ENCODE results near the gene EXOC3L1.

The EXOC3L1 gene

GRCh38 chr16:67223992-67224391, 34.1 kb upstream of the EXOC3L1 start:
- no peak overlapping the region for H3K18ac ChIP-seq (ENCODE audit: low read length)
- no CpG with 5 or more reads among the region's 3 CpGs for WGBS (ENCODE audit: extremely low coverage, insufficient coverage, low lambda C conversion rate)
- H3K79me2 ChIP-seq (ENCODE audit: control insufficient read depth, insufficient read depth, low read length), result peaks cover 13% of the 10 kb centered on the region
- H3K4me1 ChIP-seq (ENCODE audit: control insufficient read depth, low read depth, low read length), result peaks cover 2% of the 10 kb centered on the region
- no peak overlapping the region for H4K8ac ChIP-seq (ENCODE audit: low read depth, low read length)
- H3K36me3 ChIP-seq (ENCODE audit: control insufficient read depth, insufficient read depth, low read length), result peaks cover 2% of the 10 kb centered on the region
- H3K27ac ChIP-seq (ENCODE audit: low read depth, low read length), result no peak overlapping the region
- no peak overlapping the region for H3K4me3 ChIP-seq (ENCODE audit: low read length)
- H2BK120ac ChIP-seq (ENCODE audit: low read depth, low read length), result no peak overlapping the region
- H4K5ac ChIP-seq (ENCODE audit: low read length), result no peak overlapping the region
- no peaks in the 10 kb centered on the region for H3K27me3 ChIP-seq (ENCODE audit: insufficient read depth, low read length, poor library complexity)
- no peak overlapping the region for H3K23ac ChIP-seq (ENCODE audit: low read length)
- H3K4me2 ChIP-seq (ENCODE audit: low read length), result no peak overlapping the region
- peaks cover 15% of the 10 kb centered on the region for H3K79me1 ChIP-seq (ENCODE audit: low read length)
- no peak overlapping the region for H3K4ac ChIP-seq (ENCODE audit: low read depth, low read length)
- no peak overlapping the region for H2BK15ac ChIP-seq (replicated peaks; ENCODE audit: low read depth)
- DNase-seq, result peak; percentile 19
- H3K9ac ChIP-seq (ENCODE audit: low read length), result no peak overlapping the region
- H2AK5ac ChIP-seq (ENCODE audit: low read length), result no peak overlapping the region
- no peak overlapping the region for H3K56ac ChIP-seq (ENCODE audit: low read length)
- no peak overlapping the region for H2BK5ac ChIP-seq (ENCODE audit: low read length)

- no peak overlapping the region for H3K56ac ChIP-seq (ENCODE audit: low read length)
- no peaks in the 10 kb centered on the region for H3K79me2 ChIP-seq (ENCODE audit: control insufficient read depth, insufficient read depth, low read length)
- H2BK15ac ChIP-seq (replicated peaks; ENCODE audit: low read depth), result no peak overlapping the region
- H3K27me3 ChIP-seq (ENCODE audit: insufficient read depth, low read length, poor library complexity), result no peaks in the 10 kb centered on the region
- no peak overlapping the region for H2BK5ac ChIP-seq (ENCODE audit: low read length)
- H3K4me1 ChIP-seq (ENCODE audit: control insufficient read depth, low read depth, low read length), result no peaks in the 10 kb centered on the region
- no peaks in the 10 kb centered on the region for H3K36me3 ChIP-seq (ENCODE audit: control insufficient read depth, insufficient read depth, low read length)
- H3K4ac ChIP-seq (ENCODE audit: low read depth, low read length), result no peak overlapping the region
- no peak overlapping the region for H3K18ac ChIP-seq (ENCODE audit: low read length)
- WGBS (ENCODE audit: extremely low coverage, insufficient coverage, low lambda C conversion rate), result no CpG with 5 or more reads among the region's 18 CpGs
- H2BK120ac ChIP-seq (ENCODE audit: low read depth, low read length), result no peak overlapping the region
- no peak overlapping the region for H3K4me2 ChIP-seq (ENCODE audit: low read length)
- no peaks in the 10 kb centered on the region for H3K79me1 ChIP-seq (ENCODE audit: low read length)
- H3K9ac ChIP-seq (ENCODE audit: low read length), result no peak overlapping the region
- DNase-seq, result no peak
- no peak overlapping the region for H3K4me3 ChIP-seq (ENCODE audit: low read length)
- H4K8ac ChIP-seq (ENCODE audit: low read depth, low read length), result no peak overlapping the region
- no peak overlapping the region for H3K27ac ChIP-seq (ENCODE audit: low read depth, low read length)
- H4K5ac ChIP-seq (ENCODE audit: low read length), result no peak overlapping the region
- H2AK5ac ChIP-seq (ENCODE audit: low read length), result no peak overlapping the region
- H3K23ac ChIP-seq (ENCODE audit: low read length), result no peak overlapping the region
Observed at GRCh38 chr16:67216612-67217490, 26.9 kb upstream of the EXOC3L1 start.

GRCh38 chr16:67215706-67216105, 25.8 kb upstream of the EXOC3L1 start:
- Histone ChIP-seq H3K79me2 (ENCODE audit: control insufficient read depth, insufficient read depth, low read length) (no peaks in the 10 kb centered on the region), H2AK5ac (ENCODE audit: low read length) (no peak overlapping the region), H2BK5ac (ENCODE audit: low read length) (no peak overlapping the region), H3K18ac (ENCODE audit: low read length) (no peak overlapping the region), H4K5ac (ENCODE audit: low read length) (no peak overlapping the region), H3K56ac (ENCODE audit: low read length) (no peak overlapping the region), H3K27me3 (ENCODE audit: insufficient read depth, low read length, poor library complexity) (no peaks in the 10 kb centered on the region), H3K79me1 (ENCODE audit: low read length) (no peaks in the 10 kb centered on the region), H2BK120ac (ENCODE audit: low read depth, low read length) (no peak overlapping the region), H3K4ac (ENCODE audit: low read depth, low read length) (no peak overlapping the region), H2BK15ac (replicated peaks; ENCODE audit: low read depth) (no peak overlapping the region), H3K27ac (ENCODE audit: low read depth, low read length) (no peak overlapping the region), H3K4me3 (ENCODE audit: low read length) (no peak overlapping the region), H3K9ac (ENCODE audit: low read length) (no peak overlapping the region), H4K8ac (ENCODE audit: low read depth, low read length) (no peak overlapping the region), H3K4me2 (ENCODE audit: low read length) (no peak overlapping the region), H3K4me1 (ENCODE audit: control insufficient read depth, low read depth, low read length) (no peaks in the 10 kb centered on the region), H3K36me3 (ENCODE audit: control insufficient read depth, insufficient read depth, low read length) (no peaks in the 10 kb centered on the region), H3K23ac (ENCODE audit: low read length) (no peak overlapping the region)
- no CpG with 5 or more reads among the region's 5 CpGs for WGBS (ENCODE audit: extremely low coverage, insufficient coverage, low lambda C conversion rate)
- peak; percentile 35 for DNase-seq

- H2AK5ac ChIP-seq (ENCODE audit: low read length), result no peak overlapping the region
- H3K9ac ChIP-seq (ENCODE audit: low read length), result no peak overlapping the region
- no peak overlapping the region for H2BK120ac ChIP-seq (ENCODE audit: low read depth, low read length)
- no peaks in the 10 kb centered on the region for H3K4me1 ChIP-seq (ENCODE audit: control insufficient read depth, low read depth, low read length)
- no peak overlapping the region for H3K4me2 ChIP-seq (ENCODE audit: low read length)
- H2BK15ac ChIP-seq (replicated peaks; ENCODE audit: low read depth), result no peak overlapping the region
- no peak overlapping the region for H3K18ac ChIP-seq (ENCODE audit: low read length)
- H2BK5ac ChIP-seq (ENCODE audit: low read length), result no peak overlapping the region
- no peaks in the 10 kb centered on the region for H3K36me3 ChIP-seq (ENCODE audit: control insufficient read depth, insufficient read depth, low read length)
- no peaks in the 10 kb centered on the region for H3K27me3 ChIP-seq (ENCODE audit: insufficient read depth, low read length, poor library complexity)
- WGBS (ENCODE audit: extremely low coverage, insufficient coverage, low lambda C conversion rate), result no CpG with 5 or more reads among the region's 8 CpGs
- DNase-seq, result no peak
- no peak overlapping the region for H4K5ac ChIP-seq (ENCODE audit: low read length)
- no peak overlapping the region for H3K23ac ChIP-seq (ENCODE audit: low read length)
- no peak overlapping the region for H3K4ac ChIP-seq (ENCODE audit: low read depth, low read length)
- H3K4me3 ChIP-seq (ENCODE audit: low read length), result no peak overlapping the region
- no peak overlapping the region for H3K27ac ChIP-seq (ENCODE audit: low read depth, low read length)
- no peak overlapping the region for H4K8ac ChIP-seq (ENCODE audit: low read depth, low read length)
- no peaks in the 10 kb centered on the region for H3K79me2 ChIP-seq (ENCODE audit: control insufficient read depth, insufficient read depth, low read length)
- no peaks in the 10 kb centered on the region for H3K79me1 ChIP-seq (ENCODE audit: low read length)
- H3K56ac ChIP-seq (ENCODE audit: low read length), result no peak overlapping the region
Observed at GRCh38 chr16:67213197-67214019, 23.5 kb upstream of the EXOC3L1 start.

GRCh38 chr16:67212766-67213165, 22.8 kb upstream of the EXOC3L1 start:
- H3K4me3 ChIP-seq (ENCODE audit: low read length), result no peak overlapping the region
- no peak overlapping the region for H2BK15ac ChIP-seq (replicated peaks; ENCODE audit: low read depth)
- no peak overlapping the region for H3K9ac ChIP-seq (ENCODE audit: low read length)
- no peak overlapping the region for H3K56ac ChIP-seq (ENCODE audit: low read length)
- H4K5ac ChIP-seq (ENCODE audit: low read length), result no peak overlapping the region
- no peak overlapping the region for H2AK5ac ChIP-seq (ENCODE audit: low read length)
- H3K18ac ChIP-seq (ENCODE audit: low read length), result no peak overlapping the region
- no peak overlapping the region for H3K4ac ChIP-seq (ENCODE audit: low read depth, low read length)
- no peak overlapping the region for H3K23ac ChIP-seq (ENCODE audit: low read length)
- no peaks in the 10 kb centered on the region for H3K4me1 ChIP-seq (ENCODE audit: control insufficient read depth, low read depth, low read length)
- H2BK120ac ChIP-seq (ENCODE audit: low read depth, low read length), result no peak overlapping the region
- H3K4me2 ChIP-seq (ENCODE audit: low read length), result no peak overlapping the region
- H3K79me1 ChIP-seq (ENCODE audit: low read length), result no peaks in the 10 kb centered on the region
- no peaks in the 10 kb centered on the region for H3K36me3 ChIP-seq (ENCODE audit: control insufficient read depth, insufficient read depth, low read length)
- no peak overlapping the region for H2BK5ac ChIP-seq (ENCODE audit: low read length)
- H4K8ac ChIP-seq (ENCODE audit: low read depth, low read length), result no peak overlapping the region
- DNase-seq, result peak; percentile 57
- no peak overlapping the region for H3K27ac ChIP-seq (ENCODE audit: low read depth, low read length)
- no peaks in the 10 kb centered on the region for H3K79me2 ChIP-seq (ENCODE audit: control insufficient read depth, insufficient read depth, low read length)
- no peaks in the 10 kb centered on the region for H3K27me3 ChIP-seq (ENCODE audit: insufficient read depth, low read length, poor library complexity)

Data from mesendoderm (in vitro differentiated cells).